Ammon's horn (tissue), 1 donor: Measurements from ENCODE around the gene CATSPERD.

ENCODE experiments used
- DNase-seq: peaks from one replicate; pipeline ENCODE4 v3.0.0-alpha.2; 2016; ENCODE audit warnings: low spot score

The CATSPERD gene

DNA sequence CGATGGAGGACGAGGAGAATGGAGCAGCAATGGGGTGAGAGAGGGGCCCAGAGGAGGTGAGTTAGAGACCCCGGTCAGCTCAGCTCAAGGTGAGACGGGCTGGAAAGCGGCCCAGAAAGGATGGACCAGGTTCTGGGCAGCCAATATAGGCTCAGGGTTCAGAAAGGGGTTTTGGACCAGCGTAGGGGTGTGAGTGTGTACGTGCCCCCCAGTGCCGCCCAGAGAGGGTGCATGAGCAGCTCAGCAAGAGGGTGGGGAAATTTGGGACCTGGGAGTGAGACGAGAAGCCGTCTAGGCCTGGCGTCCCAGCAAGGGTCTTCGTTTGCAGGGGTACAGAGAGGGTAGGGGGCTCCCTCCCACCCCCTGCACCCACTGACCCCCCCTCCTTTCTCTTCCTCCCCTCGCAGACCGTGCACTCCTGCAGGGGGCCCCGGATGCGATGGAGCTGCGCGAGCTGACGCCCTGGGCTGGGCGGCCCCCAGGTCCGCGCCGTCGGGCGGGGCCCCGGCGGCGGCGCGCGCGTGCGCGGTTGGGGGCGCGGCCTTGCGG, 107.0 kb downstream of the CATSPERD start:
- DNase-seq = no peak

DNA sequence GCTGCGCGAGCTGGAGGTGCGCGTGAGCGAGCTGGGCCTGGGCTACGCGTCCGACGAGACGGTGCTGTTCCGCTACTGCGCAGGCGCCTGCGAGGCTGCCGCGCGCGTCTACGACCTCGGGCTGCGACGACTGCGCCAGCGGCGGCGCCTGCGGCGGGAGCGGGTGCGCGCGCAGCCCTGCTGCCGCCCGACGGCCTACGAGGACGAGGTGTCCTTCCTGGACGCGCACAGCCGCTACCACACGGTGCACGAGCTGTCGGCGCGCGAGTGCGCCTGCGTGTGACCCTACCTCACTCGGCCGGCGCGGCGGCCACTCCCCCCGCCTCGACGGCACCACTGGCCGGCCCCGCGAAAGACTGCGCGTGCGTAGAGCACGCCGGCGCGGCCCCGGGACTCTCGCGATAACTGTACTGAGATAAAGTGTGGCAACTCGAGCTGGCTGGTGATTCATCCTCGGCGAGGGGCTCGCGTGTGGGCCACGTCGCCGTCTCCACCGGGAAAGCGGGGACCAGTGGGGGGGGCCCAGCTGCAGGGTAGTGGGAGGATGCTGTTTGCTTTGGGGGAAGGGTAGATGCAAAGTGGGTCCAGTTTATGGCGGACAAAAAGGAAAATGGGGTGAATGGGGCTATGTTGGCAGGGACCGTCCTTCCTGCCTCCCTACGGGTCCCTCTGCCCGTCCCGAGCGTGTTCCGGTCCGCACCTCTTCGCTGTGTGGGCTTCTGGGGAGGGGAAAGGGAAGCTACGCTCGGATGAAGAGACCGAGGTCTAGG, 107.6 kb downstream of the CATSPERD start:
- DNase-seq = peak; percentile 67
